ENCODE results near the gene PRICKLE1.

The PRICKLE1 gene

DNA sequence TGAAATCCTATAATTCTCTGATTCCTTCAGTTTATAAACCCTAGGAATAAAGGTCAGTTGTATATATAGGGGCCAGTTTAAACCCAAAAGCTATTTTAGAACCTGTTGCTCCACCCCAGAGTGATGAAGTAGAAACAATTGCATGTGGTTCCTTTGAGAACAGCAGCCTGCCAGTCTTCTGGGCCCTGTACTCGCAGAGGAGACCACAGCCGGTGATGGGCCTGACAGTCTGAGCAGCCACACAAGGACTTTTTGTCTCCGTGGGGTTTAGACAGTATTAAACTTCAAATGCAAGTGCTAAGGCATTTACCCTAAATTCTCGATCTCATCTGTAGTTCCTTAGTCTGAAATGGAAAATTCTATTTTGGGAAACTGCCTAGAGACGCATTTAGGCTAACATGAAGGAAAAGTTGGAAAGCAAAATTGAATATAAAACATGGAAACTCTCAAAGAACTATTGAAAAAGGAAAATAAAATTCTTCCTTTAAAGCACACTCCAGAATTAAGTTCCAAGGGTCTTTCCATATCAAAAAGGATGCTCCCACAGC lies 80.6 kb downstream of the PRICKLE1 start:
- no peak overlapping the region for H3K4me3 ChIP-seq (ENCODE audit: low read depth in 1 of 2, low read length in 2 of 2)
- no peaks in the 10 kb centered on the region for H3K4me1 ChIP-seq (ENCODE audit: insufficient read depth, low read length)
- no peaks in the 10 kb centered on the region for H3K36me3 ChIP-seq (ENCODE audit: insufficient read depth, low read length)
- no peaks in the 10 kb centered on the region for H3K27me3 ChIP-seq (ENCODE audit: control insufficient read depth in 1 of 2, insufficient read depth in 2 of 2, low read length in 2 of 2)
- H3K9me3 ChIP-seq (ENCODE audit: low read length), result no peaks in the 10 kb centered on the region
- no peak overlapping the region for H3K27ac ChIP-seq (ENCODE audit: low read depth, low read length)
- H3K9ac ChIP-seq (ENCODE audit: low read length), result no peak overlapping the region

DNA sequence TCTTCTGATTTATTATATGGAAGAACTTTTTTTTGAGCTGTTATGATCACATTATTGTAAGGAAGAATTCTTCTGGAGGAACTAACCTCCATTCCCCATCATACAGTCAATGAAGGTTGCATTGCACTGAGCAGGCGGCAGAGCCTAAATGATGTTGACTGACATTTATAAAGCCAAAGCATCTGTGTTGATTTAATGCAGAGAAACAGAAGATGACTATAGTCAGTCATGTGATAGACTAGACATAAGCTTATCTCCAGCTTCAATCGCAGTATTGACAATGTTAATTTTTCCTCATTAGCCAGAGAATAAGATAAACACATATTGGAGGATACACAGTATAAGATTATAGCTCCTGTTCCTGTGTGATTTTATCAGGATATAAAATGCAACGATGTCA lies 82.0 kb downstream of the PRICKLE1 start:
- Histone ChIP-seq H3K9me3 (ENCODE audit: low read length) (no peaks in the 10 kb centered on the region), H3K4me3 (ENCODE audit: low read depth in 1 of 2, low read length in 2 of 2) (no peak overlapping the region), H3K27ac (ENCODE audit: low read depth, low read length) (no peak overlapping the region), H3K36me3 (ENCODE audit: insufficient read depth, low read length) (no peaks in the 10 kb centered on the region), H3K4me1 (ENCODE audit: insufficient read depth, low read length) (no peaks in the 10 kb centered on the region), H3K27me3 (ENCODE audit: control insufficient read depth in 1 of 2, insufficient read depth in 2 of 2, low read length in 2 of 2) (no peaks in the 10 kb centered on the region), H3K9ac (ENCODE audit: low read length) (no peak overlapping the region)

DNA sequence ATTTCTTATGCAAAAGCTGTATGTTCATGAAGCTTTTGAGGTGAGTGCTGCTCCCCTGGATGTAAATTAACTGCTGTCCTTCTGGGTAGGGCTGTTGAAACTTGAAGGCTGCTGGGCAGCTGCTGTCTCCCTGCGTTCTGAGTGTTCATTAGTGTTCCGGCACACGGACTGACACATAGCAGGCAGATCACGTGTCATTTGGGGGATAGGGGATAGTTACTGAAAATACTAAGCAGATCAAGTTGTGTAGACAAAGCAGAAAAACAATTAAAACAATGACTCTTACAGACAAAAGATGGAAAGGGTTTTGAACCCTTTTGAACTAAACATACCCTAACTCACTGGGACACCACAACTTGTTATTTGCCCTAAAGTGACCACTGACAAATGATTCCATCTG lies 82.5 kb downstream of the PRICKLE1 start:
- no peaks in the 10 kb centered on the region for H3K9me3 ChIP-seq (ENCODE audit: low read length)
- no peak overlapping the region for H3K27ac ChIP-seq (ENCODE audit: low read depth, low read length)
- H3K4me1 ChIP-seq (ENCODE audit: insufficient read depth, low read length), result no peaks in the 10 kb centered on the region
- H3K27me3 ChIP-seq (ENCODE audit: control insufficient read depth in 1 of 2, insufficient read depth in 2 of 2, low read length in 2 of 2), result no peaks in the 10 kb centered on the region
- no peak overlapping the region for H3K9ac ChIP-seq (ENCODE audit: low read length)
- H3K36me3 ChIP-seq (ENCODE audit: insufficient read depth, low read length), result no peaks in the 10 kb centered on the region
- no peak overlapping the region for H3K4me3 ChIP-seq (ENCODE audit: low read depth in 1 of 2, low read length in 2 of 2)

DNA sequence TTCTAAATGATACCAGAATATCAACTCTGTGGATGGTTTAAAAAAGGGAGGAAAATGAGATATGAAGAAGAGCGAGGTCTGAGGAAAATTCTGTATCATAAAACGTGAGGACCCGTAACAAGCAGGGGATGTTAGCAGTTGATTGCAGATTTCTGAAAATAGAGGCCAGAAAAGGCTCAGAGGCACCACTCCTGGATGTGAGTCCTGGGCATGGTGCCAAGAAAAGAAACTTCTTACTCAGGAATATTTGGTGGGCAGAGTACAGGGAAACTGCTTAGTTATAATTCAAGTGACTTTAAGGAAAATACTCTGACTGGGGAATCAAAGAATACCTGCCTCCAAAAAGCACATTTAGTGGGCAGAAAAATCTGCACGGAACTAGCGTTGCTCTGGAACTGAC lies 85.5 kb downstream of the PRICKLE1 start:
- Histone ChIP-seq H3K36me3 (ENCODE audit: insufficient read depth, low read length) (no peaks in the 10 kb centered on the region), H3K27me3 (ENCODE audit: control insufficient read depth in 1 of 2, insufficient read depth in 2 of 2, low read length in 2 of 2) (no peaks in the 10 kb centered on the region), H3K4me1 (ENCODE audit: insufficient read depth, low read length) (no peaks in the 10 kb centered on the region), H3K9ac (ENCODE audit: low read length) (no peak overlapping the region), H3K4me3 (ENCODE audit: low read depth in 1 of 2, low read length in 2 of 2) (no peak overlapping the region), H3K27ac (ENCODE audit: low read depth, low read length) (no peak overlapping the region), H3K9me3 (ENCODE audit: low read length) (no peaks in the 10 kb centered on the region)

DNA sequence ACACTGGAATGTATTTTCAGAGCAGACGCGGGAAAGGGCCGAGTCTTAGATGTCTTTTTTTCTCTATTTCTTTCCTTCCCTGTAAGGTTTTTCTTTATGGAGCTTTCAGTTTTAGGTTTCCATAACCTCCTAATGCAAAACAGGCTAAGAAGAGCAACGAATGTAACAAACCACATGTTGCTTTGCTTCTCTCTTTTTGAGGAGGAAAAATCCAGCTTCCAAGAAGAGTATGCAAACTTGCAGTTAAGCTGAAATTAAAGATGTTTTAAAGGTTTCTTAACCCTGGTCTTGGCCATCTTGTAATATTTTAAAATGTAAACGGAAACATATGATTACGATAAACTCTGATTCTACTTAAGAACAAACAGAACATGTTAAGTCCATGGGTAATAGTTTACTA lies 86.9 kb downstream of the PRICKLE1 start:
- no peaks in the 10 kb centered on the region for H3K36me3 ChIP-seq (ENCODE audit: insufficient read depth, low read length)
- H3K9me3 ChIP-seq (ENCODE audit: low read length), result no peaks in the 10 kb centered on the region
- H3K27ac ChIP-seq (ENCODE audit: low read depth, low read length), result no peak overlapping the region
- no peaks in the 10 kb centered on the region for H3K4me1 ChIP-seq (ENCODE audit: insufficient read depth, low read length)
- H3K4me3 ChIP-seq (ENCODE audit: low read depth in 1 of 2, low read length in 2 of 2), result no peak overlapping the region
- no peaks in the 10 kb centered on the region for H3K27me3 ChIP-seq (ENCODE audit: control insufficient read depth in 1 of 2, insufficient read depth in 2 of 2, low read length in 2 of 2)
- H3K9ac ChIP-seq (ENCODE audit: low read length), result no peak overlapping the region

DNA sequence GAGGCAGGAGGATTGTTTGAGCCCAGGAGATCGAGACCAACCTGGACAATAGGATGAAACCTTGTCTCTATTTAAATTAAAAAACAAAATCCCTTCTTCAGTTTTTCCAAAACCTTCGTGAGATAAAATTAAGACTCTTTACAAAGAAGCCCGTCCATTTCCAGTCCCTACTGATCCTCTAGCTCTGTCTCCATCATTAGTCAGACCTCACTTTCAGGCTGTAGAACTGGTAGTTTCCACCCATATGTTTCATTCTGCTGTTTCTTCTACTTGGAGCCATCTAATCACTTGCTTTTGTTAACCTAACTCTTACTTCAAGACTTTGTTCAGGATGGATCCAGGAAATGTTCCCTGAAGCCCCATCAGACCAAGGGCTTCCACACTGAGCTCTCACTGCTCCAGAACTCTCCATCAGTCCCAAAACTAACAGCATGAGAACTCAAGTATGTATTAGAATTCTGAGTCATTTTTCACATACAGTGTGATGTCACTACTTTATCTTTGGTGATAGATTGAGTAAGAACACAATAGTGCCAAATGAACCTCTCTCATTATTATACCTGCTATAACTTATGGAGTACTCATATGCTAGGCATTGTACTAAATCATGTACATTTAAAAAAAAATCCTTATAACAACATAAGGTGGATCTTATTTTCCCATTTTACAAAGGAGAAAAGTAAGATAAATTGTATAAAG lies 90.8 kb downstream of the PRICKLE1 start:
- H3K27ac ChIP-seq (ENCODE audit: low read depth, low read length), result no peak overlapping the region
- H3K4me3 ChIP-seq (ENCODE audit: low read depth in 1 of 2, low read length in 2 of 2), result no peak overlapping the region
- H3K9ac ChIP-seq (ENCODE audit: low read length), result no peak overlapping the region
- no peaks in the 10 kb centered on the region for H3K9me3 ChIP-seq (ENCODE audit: low read length)
- no peaks in the 10 kb centered on the region for H3K27me3 ChIP-seq (ENCODE audit: control insufficient read depth in 1 of 2, insufficient read depth in 2 of 2, low read length in 2 of 2)
- no peaks in the 10 kb centered on the region for H3K4me1 ChIP-seq (ENCODE audit: insufficient read depth, low read length)
- H3K36me3 ChIP-seq (ENCODE audit: insufficient read depth, low read length), result no peaks in the 10 kb centered on the region

DNA sequence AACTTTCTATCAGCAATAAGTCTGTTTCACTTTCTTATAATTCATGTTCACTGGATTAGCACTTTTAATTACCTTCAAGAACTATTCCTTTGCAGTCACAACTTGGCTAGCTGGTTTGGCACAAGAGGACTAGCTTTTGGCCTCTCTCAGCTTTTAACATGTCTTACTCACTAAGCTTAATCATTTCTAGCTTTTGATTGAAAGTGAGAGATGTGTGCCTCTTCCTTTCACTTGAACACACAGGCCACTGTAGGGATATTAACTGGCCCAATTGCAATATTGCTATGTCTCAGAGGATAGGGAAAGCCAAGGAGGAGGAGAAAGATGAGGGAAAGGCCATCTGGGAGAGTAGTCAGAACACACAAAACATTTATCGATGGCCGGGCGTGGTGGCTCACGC lies 92.7 kb downstream of the PRICKLE1 start:
- Histone ChIP-seq H3K27ac (ENCODE audit: low read depth, low read length) (no peak overlapping the region), H3K27me3 (ENCODE audit: control insufficient read depth in 1 of 2, insufficient read depth in 2 of 2, low read length in 2 of 2) (no peaks in the 10 kb centered on the region), H3K9ac (ENCODE audit: low read length) (no peak overlapping the region), H3K4me1 (ENCODE audit: insufficient read depth, low read length) (no peaks in the 10 kb centered on the region), H3K4me3 (ENCODE audit: low read depth in 1 of 2, low read length in 2 of 2) (no peak overlapping the region), H3K9me3 (ENCODE audit: low read length) (no peaks in the 10 kb centered on the region), H3K36me3 (ENCODE audit: insufficient read depth, low read length) (no peaks in the 10 kb centered on the region)

DNA sequence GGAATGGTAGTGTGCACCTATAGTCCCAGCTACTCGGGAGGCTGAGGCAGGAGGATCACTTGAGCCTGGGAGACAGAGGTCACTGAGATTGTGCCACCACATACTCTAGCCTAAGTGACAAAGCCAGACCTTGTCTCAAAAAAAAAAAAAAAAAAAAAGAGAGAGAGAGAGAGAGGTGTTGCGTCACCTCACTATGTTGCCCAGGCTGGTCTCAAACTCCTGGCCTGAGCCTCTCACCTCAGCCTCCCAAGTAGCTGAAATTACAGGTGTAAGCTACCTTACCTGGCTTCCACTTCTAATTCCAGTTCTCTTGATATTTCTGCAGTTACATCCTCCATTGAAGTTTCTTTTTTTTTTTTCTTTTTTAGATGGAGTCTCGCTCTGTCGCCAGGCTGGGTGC lies 94.3 kb downstream of the PRICKLE1 start:
- no peak overlapping the region for H3K27ac ChIP-seq (ENCODE audit: low read depth, low read length)

DNA sequence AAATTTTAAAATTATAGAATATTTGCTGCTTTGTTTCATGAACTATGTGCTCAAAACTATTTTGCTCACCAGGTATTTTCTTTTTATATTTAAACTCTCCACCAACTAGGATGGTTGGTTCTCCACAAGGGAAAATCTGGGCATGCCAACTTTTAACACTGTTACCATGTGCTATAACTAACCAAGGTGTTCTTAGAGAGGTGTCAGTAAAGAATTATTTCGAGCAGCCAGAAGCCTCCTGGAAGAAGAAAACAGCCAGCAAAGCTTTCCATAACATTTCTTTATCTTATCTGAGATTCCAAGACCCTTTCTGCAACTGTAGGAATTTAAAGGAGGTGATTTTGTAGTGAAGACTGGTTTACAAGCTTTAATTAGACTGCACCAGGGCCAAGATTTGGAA lies 97.3 kb downstream of the PRICKLE1 start:
- Histone ChIP-seq H3K9me3 (ENCODE audit: low read length) (no peaks in the 10 kb centered on the region), H3K27ac (ENCODE audit: low read depth, low read length) (no peak overlapping the region), H3K4me3 (ENCODE audit: low read depth in 1 of 2, low read length in 2 of 2) (no peak overlapping the region), H3K36me3 (ENCODE audit: insufficient read depth, low read length) (no peaks in the 10 kb centered on the region), H3K4me1 (ENCODE audit: insufficient read depth, low read length) (no peaks in the 10 kb centered on the region), H3K9ac (ENCODE audit: low read length) (no peak overlapping the region), H3K27me3 (ENCODE audit: control insufficient read depth in 1 of 2, insufficient read depth in 2 of 2, low read length in 2 of 2) (no peaks in the 10 kb centered on the region)

More for the DNA sequence above, 94.3 kb downstream of the PRICKLE1 start:
- no peaks in the 10 kb centered on the region for H3K36me3 ChIP-seq (ENCODE audit: insufficient read depth, low read length)
- no peak overlapping the region for H3K9ac ChIP-seq (ENCODE audit: low read length)
- H3K9me3 ChIP-seq (ENCODE audit: low read length), result no peaks in the 10 kb centered on the region
- no peaks in the 10 kb centered on the region for H3K27me3 ChIP-seq (ENCODE audit: control insufficient read depth in 1 of 2, insufficient read depth in 2 of 2, low read length in 2 of 2)
- H3K4me1 ChIP-seq (ENCODE audit: insufficient read depth, low read length), result no peaks in the 10 kb centered on the region
- no peak overlapping the region for H3K4me3 ChIP-seq (ENCODE audit: low read depth in 1 of 2, low read length in 2 of 2)

DNA sequence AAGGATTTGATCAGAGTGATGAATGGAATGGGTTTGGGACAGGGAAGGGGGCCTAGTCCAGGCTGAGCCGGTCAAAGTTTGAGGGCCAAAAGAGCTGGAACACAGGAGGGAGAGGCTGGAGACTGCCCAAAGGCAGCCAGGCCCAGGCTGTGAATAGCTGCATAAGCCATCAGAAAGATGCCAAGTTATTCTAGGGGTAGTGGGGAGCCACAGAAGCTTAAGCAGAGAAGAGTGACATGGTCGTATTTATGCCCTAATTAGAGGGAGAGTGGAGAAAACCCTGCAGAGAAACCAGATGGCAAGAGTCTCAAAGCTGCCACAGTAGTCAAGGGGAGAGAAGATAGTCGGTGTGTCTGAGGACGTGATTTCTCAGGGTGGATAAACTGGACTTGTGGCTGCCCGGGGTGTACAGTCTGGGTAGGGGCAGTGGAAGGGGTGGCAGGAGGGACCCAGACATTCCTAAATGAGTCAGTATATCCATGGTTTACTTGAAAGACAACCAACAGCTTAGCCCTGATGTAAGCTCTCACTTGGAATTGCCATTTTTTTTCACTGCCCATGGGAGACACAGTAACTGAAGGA lies 99.2 kb downstream of the PRICKLE1 start:
- Histone ChIP-seq H3K36me3 (ENCODE audit: insufficient read depth, low read length) (no peaks in the 10 kb centered on the region), H3K9ac (ENCODE audit: low read length) (no peak overlapping the region), H3K4me3 (ENCODE audit: low read depth in 1 of 2, low read length in 2 of 2) (no peak overlapping the region), H3K27ac (ENCODE audit: low read depth, low read length) (no peak overlapping the region), H3K9me3 (ENCODE audit: low read length) (no peaks in the 10 kb centered on the region), H3K27me3 (ENCODE audit: control insufficient read depth in 1 of 2, insufficient read depth in 2 of 2, low read length in 2 of 2) (no peaks in the 10 kb centered on the region), H3K4me1 (ENCODE audit: insufficient read depth, low read length) (no peaks in the 10 kb centered on the region)

DNA sequence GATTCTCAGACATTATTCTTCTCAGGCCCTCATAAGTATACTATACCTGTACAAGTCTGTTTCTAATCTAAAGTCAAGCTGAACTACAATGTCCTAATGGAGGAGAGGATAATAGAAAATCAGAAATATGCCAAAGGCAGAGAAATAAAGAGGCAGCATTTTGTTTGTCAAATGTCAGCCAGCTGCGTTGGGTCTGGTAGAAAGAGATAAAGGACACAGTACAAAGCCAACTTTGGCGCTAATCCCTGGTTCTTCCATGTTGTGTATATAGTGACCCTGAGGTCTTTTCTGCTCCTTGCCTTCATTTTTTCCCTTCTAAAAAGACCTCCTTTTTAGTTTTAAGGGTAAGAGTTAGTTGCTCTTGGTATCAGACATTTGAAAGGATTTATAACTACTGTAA lies 103.1 kb downstream of the PRICKLE1 start:
- no peaks in the 10 kb centered on the region for H3K9me3 ChIP-seq (ENCODE audit: low read length)
- H3K4me3 ChIP-seq (ENCODE audit: low read depth in 1 of 2, low read length in 2 of 2), result no peak overlapping the region
- H3K36me3 ChIP-seq (ENCODE audit: insufficient read depth, low read length), result no peaks in the 10 kb centered on the region
- no peak overlapping the region for H3K27ac ChIP-seq (ENCODE audit: low read depth, low read length)
- peaks cover 8% of the 10 kb centered on the region for H3K4me1 ChIP-seq (ENCODE audit: insufficient read depth, low read length)
- H3K27me3 ChIP-seq (ENCODE audit: control insufficient read depth in 1 of 2, insufficient read depth in 2 of 2, low read length in 2 of 2), result peaks cover 0 to 6% of the 10 kb centered on the region in 2 donors
- H3K9ac ChIP-seq (ENCODE audit: low read length), result no peak overlapping the region

DNA sequence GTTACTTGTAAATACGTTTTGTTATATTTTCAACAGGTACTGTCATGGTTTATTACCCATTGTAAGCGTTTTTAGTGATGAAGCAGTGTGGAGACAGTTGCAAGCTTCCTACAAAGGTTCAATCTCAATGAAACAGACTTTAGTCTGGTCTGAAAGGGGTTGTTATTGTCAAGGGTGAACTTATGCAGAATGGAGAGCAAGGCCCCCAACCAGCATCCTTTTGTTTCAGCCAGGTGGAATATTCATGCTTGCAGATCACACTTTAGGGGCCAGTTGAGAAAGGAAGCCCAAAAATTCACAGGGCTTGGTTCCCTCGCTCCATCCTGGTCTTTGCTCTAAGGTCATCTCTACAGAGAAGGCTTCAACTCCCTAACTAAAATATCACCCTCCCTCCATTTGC lies 103.7 kb downstream of the PRICKLE1 start:
- Histone ChIP-seq H3K4me3 (ENCODE audit: low read depth in 1 of 2, low read length in 2 of 2) (no peak overlapping the region), H3K27ac (ENCODE audit: low read depth, low read length) (no peak overlapping the region), H3K9me3 (ENCODE audit: low read length) (no peaks in the 10 kb centered on the region), H3K36me3 (ENCODE audit: insufficient read depth, low read length) (no peaks in the 10 kb centered on the region), H3K9ac (ENCODE audit: low read length) (no peak overlapping the region), H3K27me3 (ENCODE audit: control insufficient read depth in 1 of 2, insufficient read depth in 2 of 2, low read length in 2 of 2) (peaks cover 0 to 6% of the 10 kb centered on the region in 2 donors), H3K4me1 (ENCODE audit: insufficient read depth, low read length) (peaks cover 8% of the 10 kb centered on the region)

Measured in muscle layer of colon (tissue), 2 donors.